ENCODE measurements around the gene OR6B3.
A peak's percentile ranks its signal among the peaks of the same experiment; 100 is the strongest.
"Not testable (repeated sequence)": the region's sequence is repeated elsewhere in the genome, so short reads cannot be mapped to it uniquely, and the experiment has no call there.

Gene OR6B3

DNA sequence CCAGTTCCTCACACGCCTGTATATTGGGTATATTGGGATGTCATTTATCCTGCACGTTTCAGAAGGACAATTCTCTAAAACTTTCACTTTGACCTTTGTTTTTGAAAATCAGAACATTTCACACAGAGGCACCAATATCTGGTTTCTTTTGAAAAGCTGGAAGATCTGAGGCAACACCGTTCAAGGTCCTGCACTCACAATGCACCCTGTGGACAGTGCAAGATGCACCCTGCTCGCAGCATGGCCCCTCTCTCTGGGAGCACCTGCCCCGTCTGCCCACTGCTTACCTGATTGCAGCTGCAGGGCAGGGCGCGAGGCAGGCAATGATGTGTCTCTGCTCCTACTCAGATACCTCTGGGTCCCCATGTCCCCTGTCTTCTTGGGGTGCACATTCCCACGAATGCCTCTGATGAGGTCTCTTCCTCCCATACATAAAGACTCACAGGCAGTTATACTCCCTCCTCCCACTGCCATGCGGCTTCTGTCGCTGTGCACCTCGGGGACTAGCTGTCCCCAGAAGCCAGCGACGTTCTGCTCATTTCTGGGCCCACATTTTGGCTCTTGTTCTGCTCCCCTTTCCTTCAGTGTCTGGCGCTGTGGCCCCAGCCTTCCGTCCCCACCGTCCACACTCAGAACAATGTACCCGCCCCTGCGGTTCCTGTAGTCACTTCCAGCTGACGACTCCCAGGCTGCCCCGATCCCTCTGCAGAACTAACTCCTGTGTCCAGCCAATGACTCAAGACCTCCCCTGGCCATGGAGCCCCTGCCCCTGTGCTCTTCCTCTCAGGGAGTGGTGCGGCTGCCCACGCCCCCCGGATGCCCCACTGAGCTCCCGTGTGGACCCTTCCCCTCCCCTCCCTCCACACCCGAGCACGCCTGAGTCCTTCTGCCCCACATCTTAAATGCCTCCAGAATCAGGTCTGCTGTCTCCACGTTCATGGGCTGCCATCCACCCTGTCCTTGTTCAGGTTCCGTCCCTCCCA, at the start of gene OR6B3:
Gene OR6B3 (minus strand): TSS at position 349 of the 983 bp plus-strand sequence.
- DNase-seq: no peak

DNA sequence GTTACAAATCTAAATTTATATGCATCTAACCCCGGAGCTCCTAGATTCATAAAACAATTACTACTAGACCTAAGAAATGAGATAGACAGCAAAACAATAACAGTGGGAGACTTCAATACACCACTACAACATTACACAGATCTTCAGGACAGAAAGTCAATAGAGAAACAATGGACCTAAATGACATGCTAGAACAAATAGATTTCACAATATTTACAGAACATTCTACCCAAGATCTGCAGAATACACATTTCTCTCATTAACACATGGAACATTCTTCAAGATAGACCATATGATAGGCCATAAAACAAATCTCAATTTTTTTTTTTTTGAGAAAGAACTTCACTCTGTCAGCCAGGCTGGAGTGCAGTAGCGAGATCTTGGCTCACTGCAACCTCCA, 45.0 kb upstream of the OR6B3 start:
- no peak for DNase-seq

DNA sequence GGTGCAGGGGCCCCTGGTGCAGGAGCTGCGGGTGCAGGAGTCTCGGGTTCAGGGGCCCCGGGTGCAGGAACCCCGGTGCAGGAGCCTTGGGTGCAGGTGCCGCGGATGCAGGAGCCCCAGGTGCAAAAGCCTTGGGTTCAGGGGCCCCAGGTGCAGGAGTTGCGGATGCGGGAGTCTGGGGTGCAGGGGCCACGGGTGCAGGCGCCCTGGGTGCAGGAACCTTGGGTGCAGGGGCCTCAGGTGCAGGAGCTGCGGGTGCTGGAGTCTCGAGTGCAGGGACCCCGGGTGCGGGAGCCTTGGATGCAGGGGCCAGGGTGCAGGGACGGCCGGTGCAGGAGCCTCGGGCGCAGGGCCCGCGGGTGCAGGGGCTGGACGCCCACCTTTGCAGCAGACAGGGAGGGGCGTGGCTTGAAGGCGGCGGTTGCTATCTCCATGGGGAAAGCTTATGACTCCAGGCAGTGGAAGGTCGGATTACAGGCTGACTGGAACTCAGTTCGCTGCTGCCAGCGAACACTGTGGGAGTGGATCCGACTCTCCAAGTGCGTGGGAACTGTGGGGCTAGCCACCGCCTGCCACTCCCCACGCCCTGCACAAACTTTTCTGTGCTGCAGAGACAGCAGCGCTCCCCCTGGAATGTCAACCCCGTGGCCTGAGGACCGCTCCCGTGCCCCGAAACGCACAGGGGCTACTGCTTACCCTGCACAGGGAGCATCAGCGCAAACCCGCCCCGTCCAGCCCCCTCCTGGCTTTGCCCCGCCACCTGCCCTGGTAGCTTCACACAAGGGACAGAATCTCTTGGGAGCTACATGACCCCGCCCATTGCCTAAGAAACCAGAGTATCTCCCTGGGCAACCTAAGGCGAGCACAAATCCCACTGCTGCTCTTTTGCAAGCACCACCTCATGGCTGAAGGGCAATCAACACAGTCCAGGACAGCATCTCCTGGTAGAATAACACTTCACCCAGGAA, 42.5 kb upstream of the OR6B3 start:
- DNase-seq: peak; percentile 13

DNA sequence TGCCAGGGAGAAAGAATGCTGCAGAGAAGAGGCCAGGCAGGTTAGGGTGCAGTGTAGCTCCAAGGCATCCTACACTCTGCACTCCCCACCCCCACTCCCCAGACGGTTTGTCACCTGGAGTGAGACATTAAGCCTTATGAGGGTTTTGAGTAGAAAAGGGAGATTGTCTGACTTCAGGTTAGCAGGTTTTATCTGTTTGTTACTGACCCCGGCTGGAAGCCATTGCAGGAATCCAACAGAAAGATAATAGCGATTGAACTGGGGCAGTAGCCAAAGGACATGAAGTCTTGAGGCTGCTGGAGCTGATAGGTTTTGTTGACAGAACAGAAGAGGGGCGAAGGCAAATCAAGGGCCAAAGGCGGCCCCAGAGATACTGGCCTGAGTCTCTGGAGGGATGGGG, 36.0 kb upstream of the OR6B3 start:
- DNase-seq: no peak

DNA sequence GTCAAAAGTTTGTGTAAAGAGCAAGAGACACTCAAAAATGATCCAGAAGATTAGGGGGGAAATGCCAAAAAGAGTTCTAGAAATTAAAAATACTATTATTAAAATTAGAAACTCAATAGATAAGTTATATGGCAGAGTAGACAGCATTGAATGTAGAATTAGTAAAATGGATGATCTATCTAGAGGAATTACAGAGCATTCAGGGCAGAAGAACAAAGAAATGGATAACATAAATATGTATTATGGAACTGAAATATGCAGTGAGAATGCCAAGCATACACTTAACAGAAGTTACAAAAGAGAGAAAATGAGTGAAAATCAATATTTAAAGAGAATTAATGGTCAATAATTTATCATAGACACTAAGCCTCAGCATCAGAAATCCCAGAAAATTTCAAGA, 33.2 kb upstream of the OR6B3 start:
- DNase-seq: no peak

DNA sequence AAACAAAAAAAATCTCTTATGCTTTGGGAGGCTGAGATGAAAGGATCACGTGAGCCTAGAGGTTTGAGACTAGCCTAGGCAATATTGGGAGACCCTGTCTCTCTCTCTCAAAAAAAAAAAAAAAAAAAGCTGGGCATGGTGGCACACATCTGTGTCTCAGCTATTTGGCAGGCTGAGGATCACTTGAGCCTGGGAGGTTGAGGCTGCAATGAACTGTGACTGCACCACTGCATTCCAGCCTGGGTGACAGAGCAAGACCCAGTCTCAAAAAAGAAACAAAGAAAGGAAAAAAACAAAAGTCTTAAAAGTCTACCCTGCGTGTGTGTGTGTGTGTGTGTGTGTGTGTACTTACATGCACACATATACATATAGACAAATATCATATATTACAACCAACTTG, 25.3 kb upstream of the OR6B3 start:
- DNase-seq: no peak

DNA sequence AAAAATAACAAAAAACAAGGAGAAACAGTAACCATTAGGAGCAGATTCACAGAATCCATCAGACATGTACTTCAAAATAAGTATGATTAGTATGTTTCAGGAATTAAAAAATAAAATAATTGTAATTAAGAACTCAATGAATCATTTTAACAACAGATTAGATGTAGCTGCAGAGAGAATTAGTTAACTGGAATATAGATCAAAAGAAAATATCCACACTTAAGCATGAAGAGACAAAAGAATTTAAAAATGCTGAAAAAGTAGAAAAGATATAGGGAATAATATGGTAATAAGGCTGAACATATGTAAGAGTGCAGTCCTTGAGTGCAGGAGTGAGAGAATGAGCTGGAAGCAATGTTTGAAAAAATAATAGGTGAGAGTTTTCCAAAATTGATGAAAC, 24.1 kb upstream of the OR6B3 start:
- no peak for DNase-seq

DNA sequence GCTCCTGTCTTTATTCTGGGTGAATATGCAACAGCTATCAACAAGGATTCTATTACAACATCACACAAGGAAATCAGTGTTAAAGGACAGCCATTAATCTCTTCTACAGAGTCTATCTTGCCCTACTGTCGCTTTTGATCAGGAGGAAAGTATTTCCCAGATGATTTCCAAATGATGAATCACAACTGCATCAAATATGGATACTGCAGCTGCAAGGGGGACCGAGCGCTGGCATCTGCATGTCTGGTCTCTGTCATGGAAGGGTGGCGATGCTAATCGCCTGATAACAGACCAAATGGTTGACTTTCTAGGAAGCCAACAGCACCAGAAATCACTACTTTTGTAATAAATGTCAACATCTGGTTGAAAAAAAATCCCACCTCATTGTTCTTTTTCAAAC, 21.2 kb upstream of the OR6B3 start:
- no peak for DNase-seq

DNA sequence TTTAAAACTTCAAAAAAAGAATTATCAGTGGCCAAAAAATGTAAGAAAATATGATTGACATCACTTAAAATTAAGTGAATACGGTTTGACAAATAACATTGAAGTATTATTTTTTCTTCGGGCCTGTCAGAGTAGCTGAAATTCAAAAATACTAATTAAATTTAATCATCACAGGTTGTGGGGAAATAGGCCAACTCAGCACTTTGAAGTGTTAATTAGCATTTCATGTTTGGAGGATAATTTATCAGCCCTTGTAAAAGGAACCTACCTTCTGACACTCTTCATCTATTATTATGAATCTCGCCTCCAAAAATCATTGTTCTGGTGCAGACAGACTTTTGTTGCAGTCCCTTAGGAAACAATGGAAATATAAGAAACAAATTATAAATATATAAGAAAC, 17.6 kb upstream of the OR6B3 start:
- no peak for DNase-seq

DNA sequence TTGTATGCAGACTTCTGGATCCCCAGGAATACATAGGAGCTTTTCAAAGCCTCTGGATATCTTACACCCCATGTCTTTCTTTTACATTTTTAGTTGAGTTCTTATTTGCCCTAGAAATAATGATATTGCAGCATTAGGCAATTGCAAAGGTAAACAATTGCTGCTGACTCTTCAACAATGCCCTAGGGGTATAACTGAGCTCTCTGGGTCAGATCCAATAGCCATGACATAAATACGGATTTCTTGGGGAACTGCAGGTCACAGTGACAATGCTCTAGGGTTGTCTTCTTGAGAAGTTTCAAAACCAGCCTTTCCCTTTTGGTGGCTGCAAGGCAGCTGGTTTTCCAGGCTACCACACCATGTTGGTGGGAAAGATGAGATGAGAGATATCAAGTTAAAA, 16.5 kb upstream of the OR6B3 start:
- no peak for DNase-seq

DNA sequence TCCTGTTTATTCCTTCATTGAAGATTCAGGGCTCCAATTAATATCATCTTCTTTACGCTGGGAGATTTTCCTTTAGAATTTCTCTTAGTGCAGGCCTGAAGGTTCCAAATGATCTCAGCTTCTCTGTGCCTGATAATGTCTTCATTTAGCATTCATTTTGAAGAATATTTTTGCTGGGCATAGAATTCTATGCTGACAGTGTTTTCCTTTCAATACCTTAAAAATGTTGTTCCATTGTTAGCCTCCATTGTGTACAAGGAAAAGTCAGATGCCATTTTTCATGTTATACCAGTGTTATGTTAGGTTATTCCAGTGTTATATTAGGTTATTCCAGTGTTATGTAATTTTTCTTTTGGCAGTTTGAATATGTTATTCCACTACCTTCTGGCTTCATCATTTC, 14.9 kb upstream of the OR6B3 start:
- DNase-seq: no peak

DNA sequence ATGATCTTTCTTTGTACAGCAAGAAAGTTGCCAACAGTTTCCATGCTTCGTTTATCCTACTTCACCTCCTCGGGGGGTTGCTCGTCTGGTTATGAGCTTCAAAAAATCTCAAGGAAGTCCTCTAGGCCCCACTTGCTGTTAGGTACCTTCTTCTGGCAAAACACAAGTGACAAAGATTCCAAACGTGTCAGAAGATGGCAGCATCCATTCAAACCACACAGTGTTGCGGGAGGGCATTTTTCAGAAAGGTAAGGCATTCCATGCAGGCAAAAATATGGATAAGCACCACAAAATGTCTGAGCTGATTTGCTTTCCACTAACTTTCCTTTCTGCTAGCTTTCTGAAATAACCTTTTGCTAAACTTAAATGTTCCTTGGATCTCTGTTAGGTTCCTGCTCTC, 13.2 kb upstream of the OR6B3 start:
- DNase-seq: no peak

DNA sequence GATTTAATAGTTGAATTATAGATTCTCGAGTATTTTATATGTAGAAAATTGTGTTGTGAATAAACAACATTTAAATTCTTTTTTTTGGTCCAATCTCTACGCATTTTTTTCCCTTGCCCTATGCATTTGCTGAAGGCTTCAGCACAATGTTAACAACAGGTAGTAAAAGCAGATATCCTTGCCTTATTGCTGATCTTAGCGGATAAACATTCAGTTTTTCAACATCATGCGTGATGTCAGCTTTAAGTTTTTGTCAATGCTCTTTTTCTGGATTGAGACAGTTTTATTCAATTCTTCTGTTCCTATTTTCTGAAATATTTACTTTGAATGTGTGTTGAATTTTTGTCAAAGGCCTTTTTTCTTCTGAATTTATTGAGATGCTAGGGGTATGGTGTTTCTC, 11.6 kb upstream of the OR6B3 start:
- no peak for DNase-seq

DNA sequence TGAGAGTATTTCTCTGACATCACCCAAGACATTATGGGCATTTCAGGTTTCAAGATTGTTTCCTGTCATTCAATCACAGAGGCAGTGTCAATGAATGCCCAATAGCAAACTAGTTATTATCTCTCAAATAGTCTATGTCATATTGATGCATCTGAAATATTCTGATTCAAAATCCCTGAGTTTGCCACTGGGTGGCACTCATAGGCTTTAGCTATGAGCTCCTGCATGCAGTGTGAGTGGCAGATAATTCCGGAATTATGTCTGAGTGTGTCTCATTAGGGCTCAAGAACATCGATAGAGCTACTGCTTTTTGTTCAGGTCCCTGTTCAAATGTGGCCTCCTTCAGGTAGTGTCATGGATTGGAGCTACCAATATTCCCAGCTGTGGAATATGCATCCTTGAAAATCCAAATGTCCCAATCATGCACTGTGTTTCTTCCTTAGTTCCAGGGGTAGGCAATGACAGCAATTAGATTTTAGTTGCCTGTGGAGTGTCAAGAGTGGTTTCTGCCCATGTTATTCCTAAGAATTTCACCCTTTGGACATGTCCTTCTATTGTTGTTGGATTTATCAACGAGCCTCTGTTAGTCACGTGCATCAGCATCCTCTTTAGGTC, 7.8 kb upstream of the OR6B3 start:
- DNase-seq: peak; percentile 11

DNA sequence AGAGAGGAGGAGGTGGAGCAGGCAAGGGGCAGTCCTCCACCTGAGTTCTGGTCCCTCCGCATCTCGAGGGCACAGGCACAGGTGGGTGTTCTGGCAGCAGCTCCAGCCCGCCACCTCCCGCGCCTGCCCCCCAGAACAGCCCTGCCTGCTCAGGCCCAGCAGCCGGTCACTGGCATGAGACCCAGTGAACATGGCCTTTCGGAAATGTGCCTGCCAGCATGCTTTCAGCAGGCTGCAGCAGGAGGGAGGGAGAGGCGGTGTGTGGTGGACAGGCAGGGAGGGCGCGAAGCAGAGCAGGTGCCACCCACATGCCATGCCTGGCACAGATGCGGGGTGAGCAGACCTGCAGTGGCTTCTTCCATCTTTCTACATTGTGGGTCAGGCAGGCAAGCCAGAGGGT, 3.4 kb upstream of the OR6B3 start:
- no peak for DNase-seq

DNA sequence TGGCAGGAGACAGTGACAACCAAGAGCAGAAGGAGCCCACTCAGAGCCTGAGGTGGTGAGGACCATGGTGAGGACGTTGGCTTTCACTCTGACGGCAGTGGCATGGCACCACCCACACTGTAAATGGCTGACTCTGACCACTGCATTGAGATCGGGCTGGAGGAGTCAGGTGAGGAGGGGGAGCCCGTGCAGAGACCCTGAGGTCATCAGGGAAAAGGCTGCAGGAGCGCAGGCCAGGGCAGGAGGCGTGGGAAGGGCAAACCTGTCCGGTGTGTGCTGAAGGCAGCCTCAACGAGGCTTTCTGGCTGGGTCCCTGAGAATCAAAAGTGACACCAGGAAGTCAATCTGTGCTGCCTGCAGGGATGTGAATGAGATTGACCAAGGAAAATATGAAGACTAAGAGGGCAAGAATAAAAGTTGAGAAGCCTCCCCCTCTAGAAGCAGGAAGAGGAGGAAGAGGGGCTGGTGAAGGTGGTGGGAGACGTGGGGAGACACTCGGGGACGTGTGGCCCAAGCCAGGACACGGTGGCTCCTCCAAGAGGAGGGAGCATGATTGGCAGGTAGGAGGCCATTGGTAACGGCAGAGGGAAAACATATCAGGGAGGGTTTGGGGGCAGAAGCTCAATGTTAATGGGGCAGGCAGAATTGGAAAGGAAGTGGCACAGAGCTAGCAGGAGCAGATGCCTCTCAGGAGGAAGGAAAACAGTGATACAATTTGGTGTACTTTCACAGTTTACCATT, 2.0 kb upstream of the OR6B3 start:
- no peak for DNase-seq

DNA sequence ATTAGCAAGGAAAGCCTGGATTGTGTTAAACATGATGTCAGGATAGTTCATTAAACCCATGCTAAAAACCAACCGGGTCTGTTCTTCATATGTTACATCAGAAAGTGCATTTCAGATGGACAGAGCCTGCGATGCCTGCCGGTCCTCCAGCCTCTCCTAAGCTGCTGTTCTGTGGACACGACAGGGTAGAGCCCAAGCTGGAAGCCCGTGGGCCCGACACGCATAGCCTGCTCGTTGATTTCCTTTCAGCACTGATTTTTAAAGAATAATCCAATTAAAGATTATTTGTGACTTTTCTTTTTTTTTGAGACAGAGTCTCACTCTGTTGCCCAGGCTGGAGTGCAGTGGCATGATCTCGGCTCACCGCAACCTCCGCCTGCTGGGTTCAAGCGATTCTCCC, 797 bp downstream of the OR6B3 start:
- no peak for DNase-seq

DNA sequence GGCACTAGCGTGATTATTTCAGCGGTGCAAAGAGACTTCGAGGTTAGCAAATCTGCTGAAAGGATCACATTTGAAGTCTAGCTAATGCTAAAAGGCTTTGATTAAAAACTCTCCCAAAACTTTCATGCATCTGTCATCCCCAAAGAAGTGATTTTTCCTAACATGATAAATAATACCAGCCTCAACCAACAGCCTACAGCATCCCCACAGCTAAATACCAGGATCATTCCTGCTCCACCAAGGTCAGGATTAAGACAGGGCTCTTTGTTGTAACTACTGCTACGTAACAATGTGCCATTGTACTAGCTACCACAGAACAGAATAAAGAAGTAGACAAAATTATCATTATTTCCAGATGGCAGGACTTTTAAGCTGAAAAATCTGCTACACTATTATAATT, 1.6 kb downstream of the OR6B3 start:
- DNase-seq: no peak

DNA sequence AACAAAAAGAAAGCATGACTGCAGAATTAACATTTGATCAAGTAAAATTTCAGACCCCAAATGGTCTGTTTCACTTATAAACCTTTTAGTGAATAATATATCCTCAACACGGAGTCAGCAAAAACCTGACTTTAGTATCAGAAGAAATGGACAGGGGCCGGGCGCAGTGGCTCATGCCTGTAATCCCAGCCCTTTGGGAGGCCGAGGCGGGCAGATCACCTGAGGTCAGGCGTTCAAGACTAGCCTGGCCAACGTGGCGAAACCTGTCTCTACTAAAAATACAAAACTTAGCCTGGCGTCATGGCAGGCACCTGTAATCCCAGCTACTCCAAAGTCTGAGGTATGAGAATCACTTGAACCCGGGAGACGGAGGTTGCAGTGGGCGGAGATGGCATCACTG, 3.0 kb downstream of the OR6B3 start:
- no peak for DNase-seq

DNA sequence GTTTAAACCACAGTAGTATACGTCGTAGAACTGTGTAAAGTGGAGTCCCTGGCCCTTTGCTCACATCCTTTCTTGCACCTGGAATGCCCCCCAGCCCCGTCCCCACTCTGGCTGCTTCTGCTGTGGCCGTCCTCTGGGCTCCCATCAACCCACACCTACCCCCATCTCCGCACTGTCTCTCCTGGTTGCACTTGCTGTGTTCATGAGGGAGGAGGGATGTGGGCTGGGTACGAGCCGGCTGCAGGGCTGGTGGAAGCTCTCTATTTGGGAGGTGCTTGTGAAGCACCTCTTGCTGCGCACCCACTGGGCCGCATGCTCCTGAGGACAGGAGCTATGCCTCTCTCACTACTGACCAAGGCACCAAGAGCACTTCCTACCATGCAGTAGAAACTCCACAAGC, 5.1 kb downstream of the OR6B3 start:
- no peak for DNase-seq

DNA sequence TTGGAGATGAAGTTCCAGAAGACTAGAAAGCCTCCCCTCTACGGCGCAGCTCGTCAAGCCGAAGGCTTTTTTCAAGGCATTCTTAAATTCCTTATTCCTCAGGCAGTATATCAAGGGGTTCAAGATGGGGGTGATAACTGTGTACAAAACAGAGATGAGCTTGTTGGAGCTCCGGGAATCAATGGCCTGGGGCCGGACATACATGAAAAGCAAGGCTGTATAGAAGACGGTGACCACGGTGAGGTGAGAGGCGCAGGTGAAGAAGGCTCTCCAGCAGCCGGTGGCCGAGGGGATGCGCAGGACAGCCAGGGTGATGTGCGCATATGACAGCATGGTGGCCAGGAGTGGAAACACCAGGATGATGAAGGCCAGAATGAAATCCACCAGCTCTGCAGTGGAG, 8.2 kb downstream of the OR6B3 start:
- no peak for DNase-seq

DNA sequence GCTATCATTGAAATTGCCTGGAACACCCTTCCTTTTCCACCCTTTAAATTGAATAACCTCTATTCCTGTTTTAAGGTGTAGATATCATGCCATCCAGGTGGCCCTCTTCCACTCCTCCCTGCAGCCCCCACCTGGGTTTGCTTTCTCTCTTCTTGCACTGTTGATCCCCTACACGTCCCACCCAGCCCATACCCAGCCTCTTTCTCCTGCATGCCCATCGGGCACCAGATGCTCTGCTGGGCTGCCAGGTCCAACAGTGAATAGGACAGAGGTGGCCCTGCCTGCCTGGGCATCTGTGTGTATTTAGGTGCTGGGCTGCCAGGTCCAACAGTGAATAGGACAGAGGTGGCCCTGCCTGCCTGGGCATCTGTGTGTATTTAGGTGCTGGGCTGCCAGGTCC, 9.2 kb downstream of the OR6B3 start:
- DNase-seq: not testable (repeated sequence)

Measured in NCI-H524 treated with DMSO at 0.1 percent for 48 hours (cell line).